GM20431 (cell line): ENCODE measurements around the gene OTULINL.

Experiments
- in situ Hi-C: fragments of 300-500 bp; cut with MseI, MboI; formaldehyde crosslinking; loops from one replicate; pipeline ENCODE4 v1.15.0; 2020; ENCODE audit warnings: low sequenced_read_pairs; ENCODE audit not compliant: unreplicated experiment

OTULINL gene

GRCh38 chr5:14595891-14596290 lies 14.3 kb downstream of the OTULINL start:
- in situ Hi-C loops = no loop called here

- in situ Hi-C loops = no loop called here
Observed at GRCh38 chr5:14597080-14597479, 15.5 kb downstream of the OTULINL start.

GRCh38 chr5:14598225-14598624 lies 16.6 kb downstream of the OTULINL start:
- in situ Hi-C loops = no loop called here

GRCh38 chr5:14599476-14600127 lies 18.0 kb downstream of the OTULINL start:
- in situ Hi-C loops = no loop called here

GRCh38 chr5:14600846-14601245 lies 19.3 kb downstream of the OTULINL start:
- in situ Hi-C loops = no loop called here

- in situ Hi-C loops = no loop called here
Observed at GRCh38 chr5:14603141-14603540, 21.5 kb downstream of the OTULINL start.

GRCh38 chr5:14607104-14607503 lies 25.5 kb downstream of the OTULINL start:
- in situ Hi-C loops = no loop called here

GRCh38 chr5:14608169-14608568 lies 26.6 kb downstream of the OTULINL start:
- in situ Hi-C loops = no loop called here

- in situ Hi-C loops = no loop called here
Observed at GRCh38 chr5:14611737-14612136, 30.1 kb downstream of the OTULINL start.

- in situ Hi-C loops = no loop called here
Observed at GRCh38 chr5:14614490-14614889, 32.9 kb downstream of the OTULINL start.

- in situ Hi-C loops = no loop called here
Observed at GRCh38 chr5:14615365-14615764, 33.8 kb downstream of the OTULINL start.

- in situ Hi-C loops = no loop called here
Observed at GRCh38 chr5:14617441-14617840, 35.8 kb downstream of the OTULINL start.

- in situ Hi-C loops = loop anchor here (25.0 kb wide), 2 partner anchors 215 to 640 kb away; no protein-coding TSS in a partner anchor
Observed at GRCh38 chr5:14627270-14627669, 45.7 kb downstream of the OTULINL start.

GRCh38 chr5:14628346-14628745 lies 46.8 kb downstream of the OTULINL start:
- in situ Hi-C loops = loop anchor here (25.0 kb wide), 2 partner anchors 216 to 641 kb away; no protein-coding TSS in a partner anchor

- in situ Hi-C loops = loop anchor here (25.0 kb wide), 2 partner anchors 218 to 643 kb away; no protein-coding TSS in a partner anchor
Observed at GRCh38 chr5:14630671-14631070, 49.1 kb downstream of the OTULINL start.

- in situ Hi-C loops = loop anchor here (25.0 kb wide), 2 partner anchors 223 to 648 kb away; no protein-coding TSS in a partner anchor
Observed at GRCh38 chr5:14635656-14636055, 54.1 kb downstream of the OTULINL start.

- in situ Hi-C loops = loop anchor here (25.0 kb wide), 2 partner anchors 228 to 653 kb away; no protein-coding TSS in a partner anchor
Observed at GRCh38 chr5:14640765-14641164, 59.2 kb downstream of the OTULINL start.

GRCh38 chr5:14644623-14645237 lies 63.1 kb downstream of the OTULINL start:
- in situ Hi-C loops = loop anchor here (25.0 kb wide), 2 partner anchors 232 to 657 kb away; no protein-coding TSS in a partner anchor

GRCh38 chr5:14650052-14650451 lies 68.5 kb downstream of the OTULINL start:
- in situ Hi-C loops = no loop called here

- in situ Hi-C loops = no loop called here
Observed at GRCh38 chr5:14655146-14655741, 73.7 kb downstream of the OTULINL start.

- in situ Hi-C loops = no loop called here
Observed at GRCh38 chr5:14656898-14657297, 75.3 kb downstream of the OTULINL start.
